Measurements from ENCODE around the gene RUNX2.
A peak's percentile ranks its signal among the peaks of the same experiment; 100 is the strongest.

The RUNX2 gene

GRCh38 chr6:45630314-45630713 is 302.2 kb downstream of the RUNX2 start:
- no peak for DNase-seq

- DNase-seq = no peak
Observed at GRCh38 chr6:45630801-45631200, 302.7 kb downstream of the RUNX2 start.

DNA sequence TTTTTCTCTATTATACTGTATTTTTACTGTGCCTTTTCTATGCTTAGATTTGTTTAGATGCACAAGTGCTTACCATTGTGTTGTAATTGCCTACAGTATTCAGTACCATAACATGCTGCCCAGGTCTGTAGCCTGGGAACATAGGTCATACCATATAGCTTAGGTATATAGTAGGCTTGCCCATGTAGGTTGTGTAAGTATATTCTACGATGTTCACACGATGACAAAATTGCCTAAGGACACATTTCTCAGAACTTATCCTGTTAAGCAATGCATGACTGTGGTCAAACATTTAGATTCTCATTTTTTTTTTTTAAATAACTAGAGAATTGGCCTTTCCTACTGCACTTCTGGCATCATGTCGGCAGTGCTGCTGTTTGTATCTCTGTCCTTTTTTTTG is 303.3 kb downstream of the RUNX2 start:
- DNase-seq = no peak

DNA sequence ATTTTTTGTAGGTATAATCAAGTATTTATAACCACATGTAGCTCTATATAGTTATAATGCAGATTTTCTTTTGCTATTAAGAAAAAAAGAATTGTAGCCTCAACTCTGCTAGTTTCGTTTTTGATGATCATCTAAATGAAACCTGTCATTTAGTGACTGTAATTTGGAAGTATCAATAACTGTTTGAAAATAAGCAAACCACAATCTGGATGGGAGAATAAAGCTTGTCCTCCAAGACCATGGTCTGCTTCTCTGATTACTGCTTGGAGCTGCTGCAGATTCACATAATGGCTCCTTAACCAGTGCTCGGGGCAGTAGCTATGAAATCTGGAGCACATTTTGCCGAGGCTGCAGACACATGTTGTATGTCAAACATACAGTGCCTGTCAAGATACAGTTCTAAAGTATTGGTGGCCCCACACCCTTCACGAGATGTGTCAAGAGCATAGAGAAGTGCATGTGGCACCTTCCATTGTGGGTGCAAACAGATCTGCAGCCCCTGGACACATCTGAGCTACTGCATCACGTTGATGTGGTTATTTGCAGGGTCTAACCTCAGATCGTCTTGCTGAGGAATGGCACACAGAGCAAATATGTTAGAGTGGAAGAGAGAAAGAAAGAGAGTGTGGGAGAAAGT is 305.3 kb downstream of the RUNX2 start:
- no peak for DNase-seq

DNA sequence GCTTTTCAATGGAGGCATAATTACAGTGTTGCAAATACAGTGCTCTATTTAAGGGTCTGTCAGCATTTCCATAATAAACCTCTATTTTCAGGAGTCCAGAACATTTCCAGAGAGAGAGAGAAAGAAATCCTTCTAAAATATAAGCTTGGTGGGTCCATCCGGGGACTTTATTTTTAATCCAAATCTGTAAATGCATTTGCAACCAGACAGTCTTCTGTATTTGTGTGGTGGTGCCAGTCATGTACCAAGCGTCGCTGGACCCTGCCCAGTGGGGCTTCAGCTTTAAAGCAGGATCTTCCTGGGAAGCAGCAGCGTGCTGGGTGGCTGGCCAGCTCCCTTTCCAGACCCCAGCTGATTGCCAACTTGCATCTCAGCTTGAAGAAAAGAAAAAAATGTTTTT is 306.1 kb downstream of the RUNX2 start:
- DNase-seq = no peak

DNA sequence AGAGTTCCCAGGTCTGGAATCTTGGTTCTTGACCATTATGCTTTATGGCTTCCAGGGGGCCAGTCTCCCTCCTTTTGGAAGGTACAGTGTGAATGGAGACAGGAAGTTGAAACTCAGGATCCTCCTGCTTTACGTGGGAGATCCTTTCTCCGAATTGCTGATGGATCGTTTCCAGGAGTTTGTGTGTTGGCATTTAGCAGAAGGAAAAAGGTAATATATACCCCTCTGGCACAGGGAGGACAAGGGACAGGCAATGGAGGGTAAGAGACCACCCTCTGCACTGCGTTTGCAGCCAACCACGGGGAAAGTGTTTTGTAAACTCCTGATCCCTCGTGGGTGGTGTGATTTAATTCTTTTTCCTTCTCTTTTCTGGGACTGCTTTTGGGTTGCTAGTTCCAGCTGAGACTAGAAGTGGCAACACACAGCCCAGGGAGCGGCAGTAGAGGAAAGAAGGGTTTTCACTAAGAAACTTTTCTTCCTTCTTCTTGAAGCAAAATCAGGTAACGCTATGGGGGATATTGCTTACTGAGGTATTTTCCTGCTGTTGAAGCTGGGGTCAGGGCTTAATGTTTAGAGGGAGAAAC is 307.2 kb downstream of the RUNX2 start:
- peak in 1 of 3 donors; percentile 24 for DNase-seq

GRCh38 chr6:45637056-45637455 is 308.9 kb downstream of the RUNX2 start:
- no peak for DNase-seq

DNA sequence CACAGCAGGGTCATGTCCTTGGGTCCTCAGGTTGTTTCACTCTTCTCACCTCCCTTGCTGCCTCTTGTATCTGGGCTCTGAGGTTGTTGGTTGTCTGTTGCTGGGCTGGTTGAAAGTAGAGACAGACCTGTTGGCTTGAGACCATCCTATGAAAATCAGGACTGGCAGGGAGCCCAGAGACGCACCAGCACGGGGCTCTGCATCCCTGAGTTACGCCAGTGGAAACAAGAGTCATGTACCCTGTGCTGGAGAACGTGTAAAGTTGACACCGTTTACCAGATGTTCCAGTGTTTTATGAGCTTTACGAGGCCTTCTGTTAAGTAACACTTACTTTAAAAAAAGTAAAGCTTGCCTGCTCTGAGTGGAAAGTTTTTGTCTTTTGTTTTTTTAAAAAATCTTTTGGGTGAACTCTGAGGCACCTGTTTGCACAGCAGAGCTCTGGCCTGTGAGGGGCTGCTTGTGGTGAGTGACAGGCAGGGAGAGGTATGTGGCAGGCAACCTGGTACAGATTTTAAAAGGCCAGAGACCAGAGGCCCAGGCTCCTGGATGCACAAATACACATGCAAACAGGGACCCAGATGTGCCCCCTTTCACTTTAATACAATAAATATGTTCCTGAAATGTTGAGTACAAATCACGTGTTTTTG is 309.6 kb downstream of the RUNX2 start:
- no peak for DNase-seq

DNA sequence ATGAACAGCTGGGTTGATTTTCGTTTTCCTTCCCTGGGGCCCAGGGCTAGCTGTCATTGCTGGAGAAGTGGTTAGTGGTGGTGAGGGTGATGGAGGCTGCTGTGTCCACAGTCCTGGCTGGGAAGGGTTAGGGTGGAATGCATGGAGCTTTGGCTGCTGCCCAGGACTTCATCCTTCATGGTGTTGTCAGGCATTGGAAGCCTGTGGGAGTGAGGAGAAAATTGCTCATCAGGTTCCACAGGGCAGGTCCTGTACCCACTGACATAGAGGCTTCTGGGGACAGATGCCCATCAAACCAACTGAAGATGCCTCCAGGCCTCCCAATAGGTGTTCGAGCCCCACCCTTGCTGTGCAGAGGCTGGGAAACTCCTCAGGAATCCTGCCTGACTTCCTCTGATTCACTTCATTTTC is 312.0 kb downstream of the RUNX2 start:
- DNase-seq = no peak

- no peak for DNase-seq
Observed at GRCh38 chr6:45640811-45641210, 312.7 kb downstream of the RUNX2 start.

DNA sequence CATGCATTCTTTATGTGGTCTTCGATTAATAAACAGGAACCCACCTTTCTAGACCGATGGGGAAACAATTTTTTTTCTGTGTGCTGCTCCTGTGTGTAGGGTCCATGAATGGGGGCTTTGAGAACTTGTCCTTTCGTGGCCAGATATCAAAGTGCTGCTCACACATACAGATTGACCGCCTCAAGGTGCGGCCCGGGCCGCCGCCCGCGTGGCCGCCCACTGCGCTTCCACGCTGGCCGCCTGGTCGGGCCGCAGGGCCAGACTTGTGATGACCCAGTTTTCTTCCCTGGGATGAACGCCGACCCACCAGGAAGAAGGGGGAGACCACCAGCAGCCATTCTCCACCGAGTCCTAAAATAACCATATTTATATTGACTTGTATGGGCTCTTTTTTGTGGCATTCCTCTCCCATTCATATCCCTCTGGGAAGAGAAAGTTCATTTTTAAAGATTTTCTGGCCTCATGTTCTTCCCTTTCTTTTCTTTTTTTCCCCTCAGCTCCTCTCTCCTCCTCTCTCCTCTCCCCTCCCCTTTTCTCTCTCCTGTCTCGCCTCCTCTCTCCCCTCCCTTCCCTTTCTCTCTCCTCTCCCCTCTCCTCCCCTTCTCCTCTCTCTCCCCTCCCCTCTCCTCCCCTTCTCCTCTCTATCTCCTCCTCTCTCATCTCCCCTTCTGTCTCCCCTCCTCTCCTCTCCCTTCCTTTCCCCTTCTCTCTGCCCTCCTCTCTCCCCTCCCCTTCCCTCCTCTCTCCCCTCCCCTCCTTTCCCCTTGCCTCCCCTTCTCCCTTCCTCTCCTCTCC is 314.4 kb downstream of the RUNX2 start:
- no peak for DNase-seq

GRCh38 chr6:45643126-45643525 is 315.0 kb downstream of the RUNX2 start:
- peak in 2 of 3 donors; percentile 28 to 33 for DNase-seq

- DNase-seq = no peak
Observed at GRCh38 chr6:45644720-45645119, 316.6 kb downstream of the RUNX2 start.

- DNase-seq = peak in 2 of 3 donors; percentile 32 to 58
Observed at GRCh38 chr6:45645302-45645701, 317.2 kb downstream of the RUNX2 start.

- peak in 1 of 3 donors; percentile 29 for DNase-seq
Observed at GRCh38 chr6:45647341-45648261, 319.5 kb downstream of the RUNX2 start.

GRCh38 chr6:45648262-45648620 is 320.1 kb downstream of the RUNX2 start:
- no peak for DNase-seq

DNA sequence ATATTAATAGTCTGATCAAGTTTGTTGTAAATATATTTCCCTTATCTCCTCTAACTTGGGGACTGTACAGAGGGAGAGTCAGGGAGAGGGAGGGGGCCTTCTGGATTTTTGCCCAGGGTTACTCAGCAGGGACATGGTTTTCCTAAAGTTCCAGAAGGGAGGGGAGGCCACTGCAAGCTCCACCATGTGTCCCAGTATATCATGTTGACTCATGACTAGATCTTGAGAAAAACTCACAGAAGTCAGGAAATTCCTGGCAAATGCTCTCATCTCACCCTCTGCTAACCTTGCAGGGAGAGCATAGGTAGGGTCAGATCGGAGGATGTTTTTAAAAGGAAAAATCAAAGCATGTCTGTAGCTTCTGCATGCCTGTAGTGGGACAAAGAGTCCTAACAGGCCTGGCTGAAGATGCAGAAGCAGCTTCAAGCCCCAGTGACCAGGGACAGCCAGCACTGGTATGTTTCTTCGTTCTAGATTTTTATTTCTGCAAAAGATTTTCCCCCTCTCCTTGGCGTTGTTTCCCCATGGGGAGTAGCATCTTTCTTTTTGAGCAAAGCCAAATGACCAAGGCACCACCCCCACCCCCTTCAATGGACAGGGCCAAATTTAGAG is 322.5 kb downstream of the RUNX2 start:
- peak in 1 of 3 donors; percentile 16 for DNase-seq

DNA sequence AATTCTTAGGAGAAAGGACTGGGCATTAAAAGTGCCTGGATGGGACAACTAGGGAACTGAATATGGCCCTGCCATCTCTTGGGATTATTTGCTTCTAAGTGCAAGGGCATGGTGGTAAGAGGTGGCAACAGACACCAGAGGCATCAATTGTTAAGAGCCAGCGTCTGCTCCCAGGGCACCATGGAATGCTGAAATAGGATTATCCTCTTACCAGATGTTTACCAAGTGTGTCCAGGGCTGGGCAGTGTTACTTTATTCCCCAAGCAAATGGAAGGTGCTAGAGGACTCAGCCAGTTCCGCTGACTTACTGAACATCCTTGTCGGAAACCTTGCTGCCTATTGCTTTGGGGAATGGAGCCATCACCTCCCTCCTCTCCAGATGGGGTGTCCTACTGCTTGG is 323.2 kb downstream of the RUNX2 start:
- no peak for DNase-seq

DNA sequence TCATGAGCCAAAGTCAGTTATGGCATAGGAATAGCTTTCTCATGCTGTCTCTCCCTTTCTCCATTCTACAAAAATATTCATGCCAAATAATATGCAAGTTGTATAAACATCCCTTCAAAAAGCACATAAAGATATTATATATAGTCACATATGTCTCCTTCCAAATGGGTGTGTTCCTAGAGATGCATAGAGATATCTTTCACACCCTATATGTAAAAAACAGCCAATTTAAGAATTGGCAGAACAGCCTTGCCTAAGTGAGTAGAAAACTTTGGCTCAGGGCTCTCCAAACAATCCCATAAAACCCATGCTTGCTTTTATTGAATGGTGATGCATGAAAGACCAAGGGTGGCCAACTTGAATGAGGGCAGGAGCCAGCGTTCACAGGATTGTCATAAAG is 324.3 kb downstream of the RUNX2 start:
- DNase-seq = no peak

GRCh38 chr6:45653117-45653883 is 325.2 kb downstream of the RUNX2 start:
- no peak for DNase-seq

DNA sequence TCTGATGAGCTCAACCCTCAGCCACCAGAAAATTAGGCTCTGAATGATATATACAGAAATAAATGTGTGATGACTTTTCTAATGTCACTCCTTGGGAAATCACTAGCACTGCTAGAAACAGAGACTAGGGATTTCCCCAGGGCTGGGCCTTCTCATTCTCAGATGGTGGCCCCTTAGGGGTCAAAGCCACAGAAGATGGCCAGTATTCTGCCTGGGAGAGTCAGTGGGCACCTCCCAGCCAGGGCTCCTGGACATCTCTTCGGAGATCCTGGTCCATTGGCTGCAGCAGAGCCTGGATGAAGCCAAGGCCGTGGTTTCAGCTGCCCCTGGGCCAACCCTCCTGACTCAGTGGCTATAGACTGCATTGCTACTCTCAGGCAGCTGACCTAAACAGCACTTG is 326.5 kb downstream of the RUNX2 start:
- DNase-seq = peak in 1 of 3 donors; percentile 28
